GM12878 (cell line): ENCODE measurements around the gene NOS1AP. TPM values are rescaled to one million over a fixed set of nuclear protein-coding genes. Genes with fewer than 3 reads are reported as not detected.
"Not testable (repeated sequence)": the region's sequence is repeated elsewhere in the genome, so short reads cannot be mapped to it uniquely, and the experiment has no call there.

Experiments used
- ATAC-seq: fragments of 200-7000 bp; cut with Tn5 transposase; 3 replicates; pipeline ENCODE4 v1.9.1; 2020; ENCODE audit warnings: mild to moderate bottlenecking, moderate library complexity
- BruUV-seq: library from RNA; stranded (reverse); fragments of 400-500 nt; replicated peaks from 2 replicates; lab custom pipeline; 2021; lab: Mats Ljungman, UMichigan
- CTCF ChIA-PET: fragments of 300-600 bp; sonication (Branson Sonifier 250); formaldehyde crosslinking; extraction: SDS; loops from one replicate; lab custom pipeline; 2021; ENCODE audit warnings: inconsistent platforms; lab: Yijun Ruan, JAX
- POLR2A ChIA-PET: fragments of 350-600 bp; formaldehyde crosslinking; extraction: SDS; loops from one replicate; lab custom pipeline; 2021; ENCODE audit warnings: inconsistent platforms; lab: Charles Lee
- RAD21 ChIA-PET: fragments of 300-600 bp; sonication (Branson Sonifier 250); formaldehyde crosslinking; loops from one replicate; lab custom pipeline; 2023; ENCODE audit warnings: antibody characterized with exemption; ENCODE audit not compliant: unreplicated experiment; lab: Charles Lee
- SMC1A ChIA-PET: fragments of 300-600 bp; sonication (Branson Sonifier 250); formaldehyde crosslinking; loops from one replicate; lab custom pipeline; 2023; ENCODE audit not compliant: unreplicated experiment, uncharacterized antibody; lab: Charles Lee
- DNase-seq: peaks from one replicate; pipeline ENCODE4 v3.0.0-alpha.2; 2011; ENCODE audit warnings: low read depth, low spot score
- FAIRE-seq: peaks from 3 replicates; lab custom pipeline; 2011; peaks lifted over from hg19 to GRCh38; lab: Jason Lieb, UNC
- H2AFZ ChIP-seq: 2 replicates; pipeline ENCODE4 v1.6.0; 2011; ENCODE audit warnings: low read depth, low read length, control low read depth; ENCODE audit not compliant: control insufficient read depth
- H3K27ac ChIP-seq: 2 replicates; pipeline ENCODE4 v1.5.1; 2011; ENCODE audit warnings: control low read depth; ENCODE audit not compliant: control insufficient read depth, insufficient read depth
- H3K27me3 ChIP-seq, 2 experiments: replicated peaks in 1 of 2; 2 replicates each; pipeline versions ENCODE4 v1.6.0 to v1.6.1; 2011; ENCODE audit warnings: low read length in 1 of 2; ENCODE audit not compliant: control insufficient read depth in 2 of 2, insufficient read depth in 2 of 2
- H3K36me3 ChIP-seq, 2 experiments: 2 replicates each; pipeline ENCODE4 v1.5.1; 2011; ENCODE audit warnings: low read length in 1 of 2; ENCODE audit not compliant: control insufficient read depth in 2 of 2, insufficient read depth in 2 of 2
- H3K4me1 ChIP-seq: 2 replicates; pipeline ENCODE4 v1.6.1; 2011; ENCODE audit warnings: mild to moderate bottlenecking, low read length, moderate library complexity, mixed read lengths; ENCODE audit not compliant: control insufficient read depth, insufficient read depth
- H3K4me2 ChIP-seq: 2 replicates; pipeline ENCODE4 v1.6.0; 2011; ENCODE audit warnings: control low read depth; ENCODE audit not compliant: control insufficient read depth, insufficient read depth
- H3K4me3 ChIP-seq: fragments of 200-600 bp; sonication (generic); 2 replicates; pipeline ENCODE4 v1.5.1; 2016
- H3K79me2 ChIP-seq: 2 replicates; pipeline ENCODE4 v1.6.0; 2011; ENCODE audit warnings: low read length; ENCODE audit not compliant: control insufficient read depth, insufficient read depth
- H3K9ac ChIP-seq: 2 replicates; pipeline ENCODE4 v1.8.0; 2011; ENCODE audit warnings: low read length, control low read depth, mixed read lengths; ENCODE audit not compliant: control insufficient read depth, insufficient read depth
- H3K9me3 ChIP-seq: replicated peaks from 3 replicates; pipeline ENCODE4 v1.5.1; 2011; ENCODE audit warnings: mild to moderate bottlenecking, low read length; ENCODE audit not compliant: control insufficient read depth, insufficient read depth
- H4K20me1 ChIP-seq: 2 replicates; pipeline ENCODE4 v1.6.0; 2011; ENCODE audit not compliant: control insufficient read depth, insufficient read depth
- ASH2L ChIP-seq: fragments of 300-600, 200-600 bp; sonication (generic); IDR thresholded peaks from 2 replicates; pipeline ENCODE4 v1.6.1; 2017; ENCODE audit warnings: low read depth, mild to moderate bottlenecking, borderline replicate concordance
- CBFB ChIP-seq: IDR thresholded peaks from 2 replicates; pipeline ENCODE4 v1.6.1; 2016; ENCODE audit warnings: antibody characterized with exemption, low read depth
- CBX5 ChIP-seq: sonication (generic); IDR thresholded peaks from 2 replicates; pipeline ENCODE4 v1.6.1; 2016; ENCODE audit warnings: low read depth, moderate library complexity, mild to moderate bottlenecking, inconsistent platforms
- EED ChIP-seq: sonication (generic); IDR thresholded peaks from 2 replicates; pipeline ENCODE4 v1.6.1; 2016; ENCODE audit warnings: antibody characterized with exemption, low read depth
- IKZF2 ChIP-seq, 2 experiments: fragments of 450-650 bp; IDR thresholded peaks; 2 replicates each; pipeline ENCODE4 v1.6.1; 2017; ENCODE audit warnings: mild to moderate bottlenecking in 2 of 2, moderate library complexity in 2 of 2
- MEF2A ChIP-seq: IDR thresholded peaks from 2 replicates; pipeline ENCODE4 v1.6.1; 2011; ENCODE audit warnings: low read depth, mild to moderate bottlenecking, low read length, moderate library complexity; ENCODE audit not compliant: insufficient read depth
- POLR2AphosphoS5 ChIP-seq: IDR thresholded peaks from 2 replicates; pipeline ENCODE4 v1.6.1; 2011; ENCODE audit warnings: mild to moderate bottlenecking, low read length, inconsistent platforms
- RB1 ChIP-seq: fragments of 450-650 bp; formaldehyde crosslinking; IDR thresholded peaks from 2 replicates; pipeline ENCODE4 v1.6.1; 2017; ENCODE audit warnings: mild to moderate bottlenecking, borderline replicate concordance
- RUNX3 ChIP-seq: IDR thresholded peaks from 2 replicates; pipeline ENCODE4 v1.6.1; 2012; ENCODE audit warnings: low read length, inconsistent platforms
- TAF1 ChIP-seq: IDR thresholded peaks from 2 replicates; pipeline ENCODE4 v1.6.1; 2011; ENCODE audit warnings: mild to moderate bottlenecking, low read depth, low read length, borderline replicate concordance
- ZNF274 ChIP-seq: IDR thresholded peaks from one replicate; pipeline ENCODE4 v1.8.0; 2011; ENCODE audit not compliant: insufficient read length, insufficient read depth
- WGBS: methylation state at CpG from one replicate; pipeline ENCODE4 v1.1.6; 2016; ENCODE audit warnings: low lambda C conversion rate; ENCODE audit not compliant: insufficient replicate concordance, insufficient coverage; ENCODE audit errors: missing lambda C conversion rate; 5-methylcytosine and 5-hydroxymethylcytosine counted together
- in situ Hi-C: fragments of 300-500 bp; cut with MboI; formaldehyde crosslinking; loops from 9 replicates; pipeline ENCODE4 v1.14.3; 2018; ENCODE audit warnings: mixed read lengths
- intact Hi-C: fragments of 100-400 bp; cut with micrococcal nuclease; formaldehyde crosslinking; loops from one replicate; pipeline ENCODE4 v1.14.2; 2022; ENCODE audit not compliant: unreplicated experiment
- polyA plus RNA-seq, 11 experiments: library from polyadenylated mRNA; depleted of rRNA in 4 of 11; unstranded in 6 of 11; stranded (reverse) in 5 of 11; fragments of >200 nt; fragmentation: Nextera tagmentation in 4 of 11; fragmentation: Illumina TruSeq in 1 of 11; extraction: Ambion mirVana in 4 of 11; extraction: Trizol in 1 of 11; gene quantifications; 1 replicate in 1 of 11; 2 replicates in 10 of 11; pipeline versions ENCODE4 v1.2.1 to v1.2.3, GENCODE V29; 2011 to 2016; ENCODE audit warnings: inconsistent platforms in 2 of 11, missing spikeins in 2 of 11, low read depth in 1 of 11
- total RNA-seq, 4 experiments: library from RNA; depleted of rRNA in 3 of 4; stranded (reverse); fragments of >200 nt in 3 of 4; fragmentation: Illumina TruSeq in 1 of 4; extraction: Trizol in 1 of 4; gene quantifications; 2 replicates each; pipeline versions ENCODE4 v1.2.1 to v1.2.3, GENCODE V29; 2013 to 2021
- TF ChIP-seq, protein P1 (sequence below): fragments of 450-650 bp; IDR thresholded peaks from 2 replicates; pipeline ENCODE4 v1.6.1; 2016; ENCODE audit warnings: mild to moderate bottlenecking, moderate library complexity, borderline replicate concordance

The NOS1AP gene
- total and polyA plus RNA-seq, 10 of the 15 experiments (the other 5 are each of a cell fraction or from before 2014, with no cell fraction given), result 0.03 to 0.15 TPM; not detected in 8

DNA sequence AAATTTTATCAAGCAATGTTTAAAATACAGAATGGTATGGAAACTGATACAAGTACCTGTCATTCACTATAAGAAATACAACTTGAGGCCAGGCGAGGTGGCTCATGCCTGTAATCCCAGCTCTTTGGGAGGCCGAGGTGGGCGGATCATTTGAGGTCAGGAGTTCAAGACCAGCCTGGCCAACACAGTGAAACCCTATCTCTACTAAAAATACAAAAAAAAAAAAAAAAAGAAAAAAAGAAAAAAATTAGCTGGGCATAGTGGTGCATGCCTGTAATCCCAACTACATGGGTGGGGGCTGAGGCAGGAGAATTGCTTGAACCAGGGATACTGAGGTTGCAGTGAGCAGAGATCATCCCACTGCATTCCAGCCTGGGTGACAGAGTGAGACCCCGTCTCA lies 2.7 kb upstream of the NOS1AP start:
- H2AFZ ChIP-seq, H3K4me2 ChIP-seq, FAIRE-seq, ATAC-seq, H3K9me3 ChIP-seq, RAD21 ChIA-PET, BruUV-seq, DNase-seq, H3K4me1 ChIP-seq, H4K20me1 ChIP-seq, H3K27ac ChIP-seq, in situ Hi-C loops, intact Hi-C loops, H3K27me3 ChIP-seq, H3K9ac ChIP-seq, H3K36me3 ChIP-seq, H3K4me3 ChIP-seq, H3K79me2 ChIP-seq: not testable (repeated sequence)
- ChIA-PET POLR2A (interaction anchor here (0.7 kb wide), 1 partner anchor 114 kb away, joined by 4 read pairs; no protein-coding TSS in a partner anchor), CTCF (interaction anchor here (0.6 to 1.5 kb wide), 5 partner anchors 124 to 566 kb away, joined by 3 to 6 read pairs (median 4); no protein-coding TSS in a partner anchor), SMC1A (interaction anchor here (0.6 to 0.8 kb wide), 2 partner anchors 15 to 79 kb away, joined by 3 read pairs; no protein-coding TSS in a partner anchor)
- WGBS, result 64% methylated on average over 3 of the region's 4 CpGs

DNA sequence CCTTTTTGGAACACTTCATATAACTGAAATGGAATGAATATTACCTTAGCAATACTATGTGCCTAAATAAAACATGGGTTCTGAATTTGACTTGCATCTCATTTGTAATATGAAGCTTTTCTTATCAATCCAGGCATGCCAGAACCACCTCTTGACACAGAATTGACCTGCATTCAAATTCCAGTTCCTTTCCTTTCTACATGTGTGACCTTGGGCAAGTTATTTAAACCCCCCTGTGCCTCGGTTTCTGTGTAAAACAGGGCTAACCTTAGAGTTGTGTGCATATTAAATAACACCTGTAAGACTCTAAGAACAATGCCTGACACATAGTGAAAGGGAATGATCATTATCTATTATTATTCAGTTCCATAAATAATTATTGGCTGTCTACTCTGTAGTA lies 2.0 kb upstream of the NOS1AP start:
- BruUV-seq, result no TSS peak
- CTCF ChIA-PET, result interaction anchor here (1.5 kb wide), 1 partner anchor 210 kb away, joined by 6 read pairs; no protein-coding TSS in a partner anchor
- Histone ChIP-seq H3K9ac (no peak overlapping the region), H3K27ac (no peak overlapping the region), H3K9me3 (no peaks in the 10 kb centered on the region), H3K36me3 (no peaks in the 10 kb centered on the region), H2AFZ (no peak overlapping the region), H3K27me3 (peaks cover 5 to 10% of the 10 kb centered on the region in 2 experiments), H3K4me1 (no peaks in the 10 kb centered on the region), H3K4me2 (no peak overlapping the region), H3K4me3 (no peak overlapping the region), H4K20me1 (peaks cover 4% of the 10 kb centered on the region; the same call in 1 of the 2 replicates), H3K79me2 (no peaks in the 10 kb centered on the region)
- FAIRE-seq, result no peak
- in situ Hi-C loops, result no loop called here
- no peak for DNase-seq
- POLR2A ChIA-PET, result no interaction called here
- intact Hi-C loops, result no loop called here
- RAD21 ChIA-PET, result no interaction called here
- no peak for ATAC-seq
- 0% methylated on average over 1 of the region's 1 CpG for WGBS
- SMC1A ChIA-PET, result no interaction called here
- TF ChIP-seq ASH2L (no peak), MEF2A (no peak), IKZF2 (IDR thresholded peaks at IDR 0.05) (no peak), RB1 (no peak), TAF1 (no peak), ZNF274 (no peak), RUNX3 (no peak), CBFB (no peak), POLR2AphosphoS5 (no peak), CBX5 (no peak), EED (no peak)
- TF ChIP-seq, protein P1, sequence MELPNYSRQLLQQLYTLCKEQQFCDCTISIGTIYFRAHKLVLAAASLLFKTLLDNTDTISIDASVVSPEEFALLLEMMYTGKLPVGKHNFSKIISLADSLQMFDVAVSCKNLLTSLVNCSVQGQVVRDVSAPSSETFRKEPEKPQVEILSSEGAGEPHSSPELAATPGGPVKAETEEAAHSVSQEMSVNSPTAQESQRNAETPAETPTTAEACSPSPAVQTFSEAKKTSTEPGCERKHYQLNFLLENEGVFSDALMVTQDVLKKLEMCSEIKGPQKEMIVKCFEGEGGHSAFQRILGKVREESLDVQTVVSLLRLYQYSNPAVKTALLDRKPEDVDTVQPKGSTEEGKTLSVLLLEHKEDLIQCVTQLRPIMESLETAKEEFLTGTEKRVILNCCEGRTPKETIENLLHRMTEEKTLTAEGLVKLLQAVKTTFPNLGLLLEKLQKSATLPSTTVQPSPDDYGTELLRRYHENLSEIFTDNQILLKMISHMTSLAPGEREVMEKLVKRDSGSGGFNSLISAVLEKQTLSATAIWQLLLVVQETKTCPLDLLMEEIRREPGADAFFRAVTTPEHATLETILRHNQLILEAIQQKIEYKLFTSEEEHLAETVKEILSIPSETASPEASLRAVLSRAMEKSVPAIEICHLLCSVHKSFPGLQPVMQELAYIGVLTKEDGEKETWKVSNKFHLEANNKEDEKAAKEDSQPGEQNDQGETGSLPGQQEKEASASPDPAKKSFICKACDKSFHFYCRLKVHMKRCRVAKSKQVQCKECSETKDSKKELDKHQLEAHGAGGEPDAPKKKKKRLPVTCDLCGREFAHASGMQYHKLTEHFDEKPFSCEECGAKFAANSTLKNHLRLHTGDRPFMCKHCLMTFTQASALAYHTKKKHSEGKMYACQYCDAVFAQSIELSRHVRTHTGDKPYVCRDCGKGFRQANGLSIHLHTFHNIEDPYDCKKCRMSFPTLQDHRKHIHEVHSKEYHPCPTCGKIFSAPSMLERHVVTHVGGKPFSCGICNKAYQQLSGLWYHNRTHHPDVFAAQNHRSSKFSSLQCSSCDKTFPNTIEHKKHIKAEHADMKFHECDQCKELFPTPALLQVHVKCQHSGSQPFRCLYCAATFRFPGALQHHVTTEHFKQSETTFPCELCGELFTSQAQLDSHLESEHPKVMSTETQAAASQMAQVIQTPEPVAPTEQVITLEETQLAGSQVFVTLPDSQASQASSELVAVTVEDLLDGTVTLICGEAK, result no peak
